ENCODE measurements around the gene NME8.

NME8 gene

DNA sequence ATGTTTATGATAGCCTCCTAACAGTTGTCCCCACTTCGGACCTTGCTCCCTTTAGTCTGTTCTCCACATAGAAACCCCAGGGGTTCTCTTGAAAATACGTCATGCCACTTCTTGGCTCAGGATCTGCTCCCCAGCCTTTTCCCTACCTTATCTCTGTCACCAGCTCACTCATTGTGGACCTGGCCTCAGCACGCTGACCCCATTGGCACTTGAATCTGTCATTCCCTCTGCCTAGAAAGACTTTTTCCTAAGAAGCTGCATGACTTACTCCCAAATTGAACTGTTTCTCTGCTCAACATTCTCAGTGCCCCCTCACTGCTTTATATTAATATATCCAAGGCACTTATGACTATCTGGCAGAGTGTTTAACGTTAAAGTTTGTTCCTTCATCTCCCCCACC lies 80.5 kb downstream of the NME8 start:
- DNase-seq (ENCODE audit: low read depth) = no peak
- TF ChIP-seq, protein P1, sequence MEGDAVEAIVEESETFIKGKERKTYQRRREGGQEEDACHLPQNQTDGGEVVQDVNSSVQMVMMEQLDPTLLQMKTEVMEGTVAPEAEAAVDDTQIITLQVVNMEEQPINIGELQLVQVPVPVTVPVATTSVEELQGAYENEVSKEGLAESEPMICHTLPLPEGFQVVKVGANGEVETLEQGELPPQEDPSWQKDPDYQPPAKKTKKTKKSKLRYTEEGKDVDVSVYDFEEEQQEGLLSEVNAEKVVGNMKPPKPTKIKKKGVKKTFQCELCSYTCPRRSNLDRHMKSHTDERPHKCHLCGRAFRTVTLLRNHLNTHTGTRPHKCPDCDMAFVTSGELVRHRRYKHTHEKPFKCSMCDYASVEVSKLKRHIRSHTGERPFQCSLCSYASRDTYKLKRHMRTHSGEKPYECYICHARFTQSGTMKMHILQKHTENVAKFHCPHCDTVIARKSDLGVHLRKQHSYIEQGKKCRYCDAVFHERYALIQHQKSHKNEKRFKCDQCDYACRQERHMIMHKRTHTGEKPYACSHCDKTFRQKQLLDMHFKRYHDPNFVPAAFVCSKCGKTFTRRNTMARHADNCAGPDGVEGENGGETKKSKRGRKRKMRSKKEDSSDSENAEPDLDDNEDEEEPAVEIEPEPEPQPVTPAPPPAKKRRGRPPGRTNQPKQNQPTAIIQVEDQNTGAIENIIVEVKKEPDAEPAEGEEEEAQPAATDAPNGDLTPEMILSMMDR (conservative IDR thresholded peaks at IDR 0.05; ENCODE audit: control insufficient read depth, insufficient read depth, low read depth, low read length) = no peak

DNA sequence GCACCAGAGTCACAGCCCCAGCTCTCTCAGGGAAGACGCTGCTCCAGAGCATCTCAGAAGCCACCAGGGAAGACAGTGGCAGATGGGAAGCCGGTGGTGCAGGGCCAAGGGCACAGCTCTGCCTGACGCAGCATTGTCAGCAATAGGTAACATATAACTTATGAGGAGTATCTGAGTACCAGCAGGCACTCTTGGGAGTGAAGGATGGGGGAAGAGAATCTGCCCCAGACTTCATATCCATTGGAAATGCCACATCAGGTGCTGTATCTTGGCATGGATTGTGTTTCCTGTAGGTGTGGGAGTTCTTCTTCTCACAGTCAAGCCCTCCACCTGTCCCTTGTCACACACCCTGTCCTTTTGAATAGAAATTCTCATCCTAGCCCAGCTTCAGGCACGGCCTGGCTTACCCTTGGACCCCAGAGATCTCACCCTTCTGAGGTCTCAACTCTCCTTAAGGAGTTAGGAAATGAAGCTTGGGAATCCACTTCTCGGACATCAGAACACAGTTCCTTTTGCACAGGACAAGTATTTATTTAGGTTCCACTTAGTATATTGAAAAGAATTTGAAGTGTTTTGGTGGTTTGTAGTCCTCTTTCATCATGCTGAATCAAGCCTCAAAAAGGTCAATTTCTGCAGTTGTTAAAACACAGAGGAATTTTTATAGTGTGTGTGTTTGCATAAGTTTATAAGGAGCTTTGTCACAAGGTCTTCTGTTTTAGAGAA lies 82.0 kb downstream of the NME8 start:
- no peak overlapping the region for H3K4me3 ChIP-seq (ENCODE audit: control insufficient read depth, low read depth, low read length)
- TF ChIP-seq, protein P1 (conservative IDR thresholded peaks at IDR 0.05; ENCODE audit: control insufficient read depth, insufficient read depth, low read depth, low read length) = no peak
- peak; percentile 37 for DNase-seq (ENCODE audit: low read depth)

More for the DNA sequence above, 80.5 kb downstream of the NME8 start:
- H3K4me3 ChIP-seq (ENCODE audit: control insufficient read depth, low read depth, low read length) = no peak overlapping the region

DNA sequence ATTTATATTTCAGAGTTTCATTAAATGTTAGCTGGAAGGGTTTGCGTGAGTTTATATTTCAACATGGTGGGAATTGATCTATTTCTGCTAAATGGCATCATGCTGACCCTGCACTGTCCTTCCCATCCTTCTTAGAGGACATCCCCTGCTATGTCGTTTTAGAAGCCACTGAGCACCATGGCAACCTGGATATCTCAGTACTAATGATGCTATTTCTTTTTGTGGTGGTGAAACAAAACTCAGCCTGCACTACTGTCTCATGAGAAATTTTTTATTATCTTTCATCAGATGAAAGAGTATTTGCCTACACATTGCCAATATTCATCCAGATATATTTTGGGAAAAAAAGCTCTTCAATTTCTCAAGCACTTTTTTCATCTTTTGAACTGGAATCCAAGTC lies 84.1 kb downstream of the NME8 start:
- TF ChIP-seq, protein P1 (conservative IDR thresholded peaks at IDR 0.05; ENCODE audit: control insufficient read depth, insufficient read depth, low read depth, low read length) = no peak
- H3K4me3 ChIP-seq (ENCODE audit: control insufficient read depth, low read depth, low read length) = no peak overlapping the region
- DNase-seq (ENCODE audit: low read depth) = no peak

DNA sequence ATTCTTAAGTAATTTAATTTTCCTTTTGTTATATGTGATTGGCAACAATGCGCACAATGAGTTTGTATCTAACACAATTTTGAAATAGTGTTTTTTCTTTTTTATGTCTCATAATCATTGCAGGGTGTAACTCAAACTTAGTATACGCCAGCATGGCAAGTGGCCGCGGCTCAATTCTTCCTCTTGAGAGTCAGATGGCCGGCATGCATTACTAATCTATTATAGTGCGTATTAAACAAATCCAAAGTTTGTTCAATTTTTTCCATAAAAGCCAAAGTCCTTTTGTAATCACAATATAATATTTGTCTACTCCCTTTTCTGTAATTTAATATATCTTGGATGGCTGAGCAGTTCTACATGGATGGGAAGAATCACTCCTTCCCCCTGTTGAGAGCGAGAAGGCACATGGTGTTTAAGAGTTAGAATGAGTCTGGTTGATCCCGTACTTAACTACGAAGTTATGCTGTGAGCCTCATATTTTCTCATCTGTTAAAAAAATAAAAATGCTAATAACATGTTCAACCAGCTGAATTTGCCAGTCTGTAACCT lies 84.7 kb downstream of the NME8 start:
- no peak for DNase-seq (ENCODE audit: low read depth)
- TF ChIP-seq, protein P1 (conservative IDR thresholded peaks at IDR 0.05; ENCODE audit: control insufficient read depth, insufficient read depth, low read depth, low read length) = no peak
- H3K4me3 ChIP-seq (ENCODE audit: control insufficient read depth, low read depth, low read length) = no peak overlapping the region

DNA sequence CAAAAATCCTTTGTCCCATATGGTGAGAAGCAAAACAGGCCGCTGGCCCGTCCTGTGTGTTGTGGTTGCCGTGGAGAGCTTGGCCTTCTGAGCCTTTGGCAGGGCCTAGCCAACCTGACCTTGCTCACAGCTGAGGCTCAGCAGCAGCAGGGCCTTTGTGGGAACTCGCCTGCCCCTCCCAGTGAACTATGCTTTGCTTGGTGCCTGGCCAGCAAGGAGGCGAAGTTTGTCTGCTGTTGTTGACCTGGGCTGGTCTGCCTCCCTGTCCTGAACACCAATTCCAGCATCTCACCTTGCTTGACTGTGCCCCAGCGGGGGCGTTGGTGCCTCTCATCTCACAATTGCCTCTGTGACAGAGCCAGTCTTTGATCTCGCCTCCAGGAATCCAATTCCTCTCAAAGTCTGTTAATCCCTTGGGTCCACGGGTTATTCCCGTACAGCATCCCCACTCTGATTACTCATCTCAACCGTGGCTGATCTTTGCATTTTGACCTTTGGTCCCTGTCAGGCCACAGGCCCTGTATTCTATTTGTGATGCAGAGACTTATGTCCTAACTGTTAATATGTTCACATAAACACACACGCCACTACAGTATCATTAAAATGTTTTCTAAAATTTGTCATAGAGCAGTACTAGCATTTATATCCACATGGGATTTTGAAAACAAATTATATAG lies 94.7 kb downstream of the NME8 start:
- DNase-seq (ENCODE audit: low read depth) = peak; percentile 88
- no peak overlapping the region for H3K4me3 ChIP-seq (ENCODE audit: control insufficient read depth, low read depth, low read length)
- TF ChIP-seq, protein P1 (conservative IDR thresholded peaks at IDR 0.05; ENCODE audit: control insufficient read depth, insufficient read depth, low read depth, low read length) = no peak

DNA sequence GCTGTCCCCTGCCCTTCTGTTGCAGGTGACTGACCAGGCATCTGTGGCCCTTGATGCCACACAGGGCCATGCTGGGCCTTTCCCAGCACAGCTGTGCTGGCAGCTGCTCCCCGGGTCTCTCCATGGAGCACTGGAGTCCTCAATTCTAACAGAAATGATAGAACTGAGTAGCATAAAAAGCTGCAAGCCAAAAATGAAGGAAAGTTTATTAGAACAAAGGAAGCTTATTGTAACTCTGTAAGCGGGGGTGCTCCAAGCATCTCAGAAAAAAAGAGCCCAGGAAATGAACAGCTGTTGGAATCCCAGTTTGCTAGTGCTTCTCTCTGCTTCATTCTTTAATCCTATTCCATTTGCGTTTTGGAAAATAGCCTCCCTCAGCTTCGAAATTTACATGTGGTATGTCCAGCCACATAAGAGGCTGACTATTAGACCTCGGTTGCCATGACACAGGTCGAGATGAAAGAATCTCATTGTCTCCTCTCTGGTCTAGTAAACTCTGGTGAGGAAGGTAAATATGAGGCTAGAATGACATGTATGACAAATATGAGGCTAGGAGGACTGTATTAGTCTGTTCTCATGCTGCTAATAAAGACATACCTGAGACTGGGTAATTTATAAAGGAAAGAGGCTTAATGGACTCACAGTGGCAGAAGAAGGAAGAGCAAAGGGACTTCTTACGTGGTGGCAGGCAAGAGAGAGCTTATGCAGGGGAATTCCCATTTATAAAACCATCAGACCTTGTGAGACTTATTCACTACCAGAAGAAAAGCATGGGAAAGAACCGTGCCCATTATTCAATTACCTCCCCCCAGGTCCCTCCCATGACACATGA lies 95.7 kb downstream of the NME8 start:
- H3K4me3 ChIP-seq (ENCODE audit: control insufficient read depth, low read depth, low read length) = no peak overlapping the region
- TF ChIP-seq, protein P1 (conservative IDR thresholded peaks at IDR 0.05; ENCODE audit: control insufficient read depth, insufficient read depth, low read depth, low read length) = no peak
- no peak for DNase-seq (ENCODE audit: low read depth)

All from fibroblast of mammary gland (primary cell).